A549 (cell line): ENCODE measurements around the gene ODC1. TPM values are rescaled to one million over a fixed set of nuclear protein-coding genes. Genes with fewer than 3 reads are reported as not detected.

Experiments
- ATAC-seq, 2 experiments: fragments of 200-7000 bp in 1 of 2; fragments of >200 bp in 1 of 2; cut with Nextera tagmentation in 1 of 2; cut with Tn5 transposase in 1 of 2; 3 replicates each; pipeline versions ENCODE4 v1.8.0 to v1.9.1; 2018 to 2020; ENCODE audit warnings: mild to moderate bottlenecking in 1 of 2, moderate library complexity in 1 of 2
- CTCF ChIA-PET: fragments of 300-600 bp; sonication (Branson Sonifier 250); formaldehyde crosslinking; extraction: SDS; loops from one replicate; lab custom pipeline; 2021; ENCODE audit warnings: antibody characterized with exemption, inconsistent platforms; lab: Yijun Ruan, JAX
- POLR2A ChIA-PET: fragments of 350-600 bp; formaldehyde crosslinking; extraction: SDS; loops from one replicate; lab custom pipeline; 2021; ENCODE audit warnings: antibody characterized with exemption, inconsistent platforms; lab: Yijun Ruan, JAX
- DNase-seq, 2 experiments: peaks; one replicate each; pipeline versions ENCODE4 v3.0.0 to v3.0.0-alpha.2; 2011 to 2016; ENCODE audit warnings: low read depth in 1 of 2, low spot score in 1 of 2
- FAIRE-seq: peaks from 2 replicates; lab custom pipeline; 2011; peaks lifted over from hg19 to GRCh38; lab: Jason Lieb, UNC
- H3K27ac ChIP-seq, 2 experiments: fragments of >200 bp; sonication (Bioruptor Twin); formaldehyde crosslinking; 3 replicates each; pipeline ENCODE4 v1.5.1; 2016 to 2017
- H3K4me1 ChIP-seq: fragments of >200 bp; sonication (Bioruptor Twin); formaldehyde crosslinking; 3 replicates; pipeline ENCODE4 v1.6.1; 2016
- H3K4me2 ChIP-seq: fragments of >200 bp; sonication (Bioruptor Twin); formaldehyde crosslinking; 3 replicates; pipeline ENCODE4 v1.6.1; 2016
- H3K4me3 ChIP-seq: fragments of >200 bp; sonication (Bioruptor Twin); formaldehyde crosslinking; 3 replicates; pipeline ENCODE4 v1.5.1; 2016
- H3K9me3 ChIP-seq: fragments of >200 bp; sonication (Bioruptor Twin); formaldehyde crosslinking; 3 replicates; pipeline ENCODE4 v1.6.1; 2016
- BCL3 ChIP-seq: fragments of >200 bp; sonication (Bioruptor Twin); formaldehyde crosslinking; IDR thresholded peaks from 3 replicates; pipeline ENCODE4 v1.6.1; 2016
- BHLHE40 ChIP-seq: IDR thresholded peaks from 2 replicates; pipeline ENCODE4 v1.6.1; 2012; ENCODE audit warnings: low read depth, low read length, inconsistent platforms
- EP300 ChIP-seq, 2 experiments: fragments of >200 bp; sonication (Bioruptor Twin); formaldehyde crosslinking; IDR thresholded peaks; 2 replicates in 1 of 2; 3 replicates in 1 of 2; pipeline ENCODE4 v1.6.1; 2016 to 2017
- ESRRA ChIP-seq: fragments of 150-350 bp; IDR thresholded peaks from 2 replicates; pipeline ENCODE4 v1.6.1; 2014; ENCODE audit warnings: mild to moderate bottlenecking, low read length, borderline replicate concordance
- FOXS1 ChIP-seq: fragments of 250-450 bp; sonication (Bioruptor Pico); IDR thresholded peaks from 2 replicates; pipeline ENCODE4 v1.5.0; 2020; ENCODE audit warnings: mild to moderate bottlenecking, moderate library complexity
- HES2 ChIP-seq: fragments of >200 bp; sonication (Bioruptor Twin); formaldehyde crosslinking; IDR thresholded peaks from 2 replicates; pipeline ENCODE4 v1.6.1; 2016
- HOXA7 ChIP-seq: fragments of 250-450 bp; sonication (Bioruptor Pico); IDR thresholded peaks from 2 replicates; pipeline ENCODE4 v1.5.0; 2020; ENCODE audit warnings: mild to moderate bottlenecking, moderate library complexity
- HOXB5 ChIP-seq: fragments of 250-450 bp; sonication (Bioruptor Pico); IDR thresholded peaks from 2 replicates; pipeline ENCODE4 v1.5.0; 2020; ENCODE audit warnings: mild to moderate bottlenecking, moderate library complexity
- JUNB ChIP-seq: fragments of >200 bp; sonication (Bioruptor Twin); formaldehyde crosslinking; IDR thresholded peaks from 2 replicates; pipeline ENCODE4 v1.6.1; 2016
- KDM1A ChIP-seq: fragments of 200-600 bp; sonication (generic); IDR thresholded peaks from 2 replicates; pipeline ENCODE4 v1.6.1; 2016; ENCODE audit warnings: low read depth, mild to moderate bottlenecking
- MAX ChIP-seq: IDR thresholded peaks from 2 replicates; pipeline ENCODE4 v1.6.1; 2012
- MYC ChIP-seq: IDR thresholded peaks from 2 replicates; pipeline ENCODE4 v1.6.1; 2012; ENCODE audit warnings: mild to moderate bottlenecking, inconsistent platforms, low read length, improper control_type of control experiment, borderline replicate concordance
- NFE2L2 ChIP-seq: fragments of 150-350 bp; conservative IDR thresholded peaks from 2 replicates; pipeline ENCODE4 v1.6.1; 2014; ENCODE audit warnings: low read length
- NR3C1 ChIP-seq: fragments of >200 bp; sonication (Bioruptor Twin); formaldehyde crosslinking; IDR thresholded peaks from 3 replicates; pipeline ENCODE4 v1.6.1; 2017
- PBX3 ChIP-seq: IDR thresholded peaks from 2 replicates; pipeline ENCODE4 v1.6.1; 2012
- PHF8 ChIP-seq: fragments of 200-600 bp; sonication (generic); IDR thresholded peaks from 2 replicates; pipeline ENCODE4 v1.6.1; 2016; ENCODE audit warnings: low read depth, mild to moderate bottlenecking, antibody characterized with exemption, moderate library complexity, borderline replicate concordance
- POLR2AphosphoS2 ChIP-seq: conservative IDR thresholded peaks from 2 replicates; pipeline ENCODE4 v1.6.1; 2012; ENCODE audit warnings: low read length, improper control_type of control experiment, inconsistent platforms
- RAD21 ChIP-seq, 2 experiments: fragments of >200 bp in 1 of 2; sonication (Bioruptor Twin) in 1 of 2; formaldehyde crosslinking in 1 of 2; IDR thresholded peaks in 1 of 2; conservative IDR thresholded peaks in 1 of 2; 2 replicates in 1 of 2; 3 replicates in 1 of 2; pipeline ENCODE4 v1.6.1; 2012 to 2018; ENCODE audit warnings: inconsistent platforms in 1 of 2
- RCOR1 ChIP-seq: fragments of 150-350 bp; IDR thresholded peaks from 2 replicates; pipeline ENCODE4 v1.6.1; 2014; ENCODE audit warnings: antibody characterized with exemption, low read length, low read depth
- ZC3H11A ChIP-seq: fragments of 450-650 bp; IDR thresholded peaks from 2 replicates; pipeline ENCODE4 v1.6.1; 2014; ENCODE audit warnings: antibody characterized with exemption, mild to moderate bottlenecking
- ZNF302 ChIP-seq: fragments of 250-450 bp; sonication (Bioruptor Pico); IDR thresholded peaks from 2 replicates; pipeline ENCODE4 v1.9.0; 2021; ENCODE audit warnings: inconsistent platforms, mild to moderate bottlenecking, moderate library complexity
- ZSCAN20 ChIP-seq: fragments of 250-450 bp; sonication (Bioruptor Pico); IDR thresholded peaks from 2 replicates; pipeline ENCODE4 v1.8.0; 2022; ENCODE audit warnings: mild to moderate bottlenecking, moderate library complexity
- WGBS: methylation state at CpG from one replicate; pipeline ENCODE4 v1.1.6; 2017; ENCODE audit errors: missing lambda C conversion rate; 5-methylcytosine and 5-hydroxymethylcytosine counted together
- polyA plus RNA-seq, 4 experiments: library from polyadenylated mRNA; depleted of rRNA in 3 of 4; stranded (reverse); fragments of >200 nt; fragmentation: RNase III in 1 of 4; extraction: RNeasy Plus Mini Kit Qiagen cat#74134 plus additional on column Dnase treatment in 1 of 4; gene quantifications; 2 replicates in 3 of 4; 3 replicates in 1 of 4; pipeline ENCODE4 v1.2.3, GENCODE V29; 2011 to 2017
- TF ChIP-seq, protein P1 (sequence below): fragments of 250-450 bp; sonication (Bioruptor Pico); IDR thresholded peaks from 2 replicates; pipeline ENCODE4 v1.5.0; 2021; ENCODE audit warnings: mild to moderate bottlenecking, moderate library complexity, borderline replicate concordance

The ODC1 gene
- polyA plus RNA-seq, 2 of the 4 experiments (the other 2 are of a cell fraction): 57.8 to 265 TPM

GRCh38 chr2:10428355-10428754 is 19.8 kb downstream of the ODC1 start (continued):
- no peak for TF ChIP-seq PHF8
- TF ChIP-seq HOXA7 (CRISPR knock-in tag): no peak
- TF ChIP-seq, all 56 proteins: peak for 0

DNA sequence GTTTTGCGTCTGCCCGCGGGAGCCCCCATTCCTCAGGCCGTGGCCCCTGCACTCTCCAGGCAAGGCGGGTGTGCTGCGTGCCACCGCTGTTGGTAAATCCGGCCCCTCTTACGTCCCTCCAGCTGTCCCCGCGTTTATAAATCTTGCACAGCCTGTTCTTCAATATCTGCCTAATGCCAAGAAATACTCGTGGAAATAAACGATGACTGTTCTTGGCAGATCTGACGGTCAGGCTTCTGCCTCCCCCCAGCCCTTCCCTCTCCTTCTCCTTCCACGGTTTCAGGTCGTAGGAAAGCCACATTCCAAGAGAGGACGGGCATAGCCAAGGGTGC is 20.5 kb downstream of the ODC1 start:
- no peak for FAIRE-seq
- CTCF ChIA-PET: interaction anchor here (1.2 to 25.7 kb wide), 5 partner anchors 13 to 356 kb away, joined by 4 to 374 read pairs (median 11); partner anchors contain the start of gene RRM2

GRCh38 chr2:10426726-10427617 is 21.2 kb downstream of the ODC1 start:
- ChIA-PET CTCF (interaction anchor here (0.6 to 25.7 kb wide), 8 partner anchors 8 to 298 kb away, joined by 3 to 374 read pairs (median 4); partner anchors contain the start of gene RRM2), POLR2A (no interaction called here)
- 91% methylated on average over 40 of the region's 40 CpGs for WGBS
- no peak overlapping the region for H3K4me2 ChIP-seq
- no peak overlapping the region for H3K4me3 ChIP-seq
- peaks cover 2% of the 10 kb centered on the region; the same call in 2 of the 3 replicates for H3K4me1 ChIP-seq
- DNase-seq: no peak
- no peak overlapping the region for H3K27ac ChIP-seq
- TF ChIP-seq RAD21 (conservative IDR thresholded peaks at IDR 0.05 in 1 of 2, IDR thresholded peaks at IDR 0.05 in 1 of 2) (no peak), JUNB (no peak), PHF8 (no peak), ESRRA (no peak), ZSCAN20 (CRISPR knock-in tag) (no peak), ZC3H11A (no peak), FOXS1 (CRISPR knock-in tag) (no peak), BCL3 (no peak), HES2 (no peak), HOXB5 (CRISPR knock-in tag) (no peak), NFE2L2 (no peak), RCOR1 (no peak), MYC (no peak), BHLHE40 (no peak), EP300 (IDR thresholded peaks at IDR 0.05) (no peak), PBX3 (no peak)
- no peak for FAIRE-seq
- no peak for ATAC-seq
- no peaks in the 10 kb centered on the region for H3K9me3 ChIP-seq

More for the DNA sequence above, 20.5 kb downstream of the ODC1 start:
- Histone ChIP-seq H3K27ac (no peak overlapping the region), H3K4me1 (peaks cover 8% of the 10 kb centered on the region), H3K9me3 (no peaks in the 10 kb centered on the region), H3K4me3 (no peak overlapping the region), H3K4me2 (no peak overlapping the region)
- POLR2A ChIA-PET: no interaction called here
- DNase-seq: no peak
- TF ChIP-seq EP300 (IDR thresholded peaks at IDR 0.05): no peak
- WGBS: 89% methylated on average over 17 of the region's 17 CpGs
- ATAC-seq: no peak

DNA sequence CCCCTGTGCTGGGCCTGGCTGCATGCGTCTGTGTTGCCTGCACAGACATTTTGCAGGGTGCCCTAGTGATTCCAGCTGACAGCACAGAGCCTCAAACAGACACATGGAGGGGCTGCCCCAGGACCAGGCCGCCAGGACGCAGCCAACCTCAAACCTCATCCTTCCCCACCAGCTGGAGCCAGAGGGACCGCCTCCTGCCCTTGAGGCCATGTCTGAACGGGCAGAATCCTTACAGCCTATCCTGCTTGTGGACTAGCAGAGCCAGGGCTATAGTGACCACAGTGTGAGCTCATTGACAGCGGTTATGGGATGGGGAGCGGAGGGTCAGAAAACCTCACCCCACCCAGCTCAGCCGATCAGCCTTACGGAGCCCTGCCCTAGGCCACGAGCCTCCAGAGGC is 22.4 kb downstream of the ODC1 start:
- Histone ChIP-seq H3K27ac (no peak overlapping the region), H3K9me3 (no peaks in the 10 kb centered on the region), H3K4me1 (no peaks in the 10 kb centered on the region)
- CTCF ChIA-PET: interaction anchor here (0.8 to 25.7 kb wide), 6 partner anchors 8 to 353 kb away, joined by 3 to 374 read pairs (median 48); partner anchors contain the start of gene RRM2
- WGBS: 82% methylated on average over 10 of the region's 10 CpGs
- TF ChIP-seq MAX (no peak), PHF8 (no peak), KDM1A (no peak), POLR2AphosphoS2 (no peak), ZNF302 (no peak), NR3C1 (no peak)
- TF ChIP-seq, protein P1, sequence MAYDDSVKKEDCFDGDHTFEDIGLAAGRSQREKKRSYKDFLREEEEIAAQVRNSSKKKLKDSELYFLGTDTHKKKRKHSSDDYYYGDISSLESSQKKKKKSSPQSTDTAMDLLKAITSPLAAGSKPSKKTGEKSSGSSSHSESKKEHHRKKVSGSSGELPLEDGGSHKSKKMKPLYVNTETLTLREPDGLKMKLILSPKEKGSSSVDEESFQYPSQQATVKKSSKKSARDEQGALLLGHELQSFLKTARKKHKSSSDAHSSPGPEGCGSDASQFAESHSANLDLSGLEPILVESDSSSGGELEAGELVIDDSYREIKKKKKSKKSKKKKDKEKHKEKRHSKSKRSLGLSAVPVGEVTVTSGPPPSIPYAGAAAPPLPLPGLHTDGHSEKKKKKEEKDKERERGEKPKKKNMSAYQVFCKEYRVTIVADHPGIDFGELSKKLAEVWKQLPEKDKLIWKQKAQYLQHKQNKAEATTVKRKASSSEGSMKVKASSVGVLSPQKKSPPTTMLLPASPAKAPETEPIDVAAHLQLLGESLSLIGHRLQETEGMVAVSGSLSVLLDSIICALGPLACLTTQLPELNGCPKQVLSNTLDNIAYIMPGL (CRISPR knock-in tag): no peak
- TF ChIP-seq, all 56 proteins: peak for 0
- no peak for DNase-seq
- peak in 1 of 2 experiments; percentile 6; a peak in 2 of 6 replicates for ATAC-seq
- Histone ChIP-seq H3K4me2 (no peak overlapping the region), H3K4me3 (no peak overlapping the region)
- no peak for FAIRE-seq
- POLR2A ChIA-PET: no interaction called here
